LNCaP clone FGC (cell line): ENCODE data around the gene RNF225.
A peak's percentile ranks its signal among the peaks of the same experiment; 100 is the strongest.

Source experiments
- DNase-seq: peaks from one replicate; pipeline ENCODE4 v3.0.0-alpha.2; 2011; ENCODE audit warnings: low read depth
- H3K4me3 ChIP-seq: 2 replicates; pipeline ENCODE4 v1.5.1; 2011; ENCODE audit warnings: mild to moderate bottlenecking, low read depth, low read length, control low read depth
- TF ChIP-seq, protein P1 (sequence below): IDR thresholded peaks from 2 replicates; pipeline ENCODE4 v1.5.1; 2012; ENCODE audit warnings: mild to moderate bottlenecking; ENCODE audit not compliant: control insufficient read depth, insufficient read depth; ENCODE audit errors: extremely low read depth

Gene RNF225

GRCh38 chr19:58379246-58379645 is 16.2 kb upstream of the RNF225 start:
- peak overlapping the region; percentile 74 for H3K4me3 ChIP-seq
- no peak for DNase-seq
- TF ChIP-seq, protein P1, sequence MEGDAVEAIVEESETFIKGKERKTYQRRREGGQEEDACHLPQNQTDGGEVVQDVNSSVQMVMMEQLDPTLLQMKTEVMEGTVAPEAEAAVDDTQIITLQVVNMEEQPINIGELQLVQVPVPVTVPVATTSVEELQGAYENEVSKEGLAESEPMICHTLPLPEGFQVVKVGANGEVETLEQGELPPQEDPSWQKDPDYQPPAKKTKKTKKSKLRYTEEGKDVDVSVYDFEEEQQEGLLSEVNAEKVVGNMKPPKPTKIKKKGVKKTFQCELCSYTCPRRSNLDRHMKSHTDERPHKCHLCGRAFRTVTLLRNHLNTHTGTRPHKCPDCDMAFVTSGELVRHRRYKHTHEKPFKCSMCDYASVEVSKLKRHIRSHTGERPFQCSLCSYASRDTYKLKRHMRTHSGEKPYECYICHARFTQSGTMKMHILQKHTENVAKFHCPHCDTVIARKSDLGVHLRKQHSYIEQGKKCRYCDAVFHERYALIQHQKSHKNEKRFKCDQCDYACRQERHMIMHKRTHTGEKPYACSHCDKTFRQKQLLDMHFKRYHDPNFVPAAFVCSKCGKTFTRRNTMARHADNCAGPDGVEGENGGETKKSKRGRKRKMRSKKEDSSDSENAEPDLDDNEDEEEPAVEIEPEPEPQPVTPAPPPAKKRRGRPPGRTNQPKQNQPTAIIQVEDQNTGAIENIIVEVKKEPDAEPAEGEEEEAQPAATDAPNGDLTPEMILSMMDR = no peak

- TF ChIP-seq, protein P1 = no peak
- no peak for DNase-seq
- peak overlapping the region; percentile 74 for H3K4me3 ChIP-seq
Measured at GRCh38 chr19:58380037-58380661, 15.3 kb upstream of the RNF225 start.

- H3K4me3 ChIP-seq = peak within 1 kb of the TSS; percentile 74
- TF ChIP-seq, protein P1 = no peak
- peak; percentile 100 for DNase-seq
Measured at GRCh38 chr19:58380662-58381459, 14.6 kb upstream of the RNF225 start, which contains the start of gene ZNF837. TSS of gene ZNF837 (minus strand) at chr19:58381030. CDS start at chr19:58369332, 11,698 bp downstream.

DNA sequence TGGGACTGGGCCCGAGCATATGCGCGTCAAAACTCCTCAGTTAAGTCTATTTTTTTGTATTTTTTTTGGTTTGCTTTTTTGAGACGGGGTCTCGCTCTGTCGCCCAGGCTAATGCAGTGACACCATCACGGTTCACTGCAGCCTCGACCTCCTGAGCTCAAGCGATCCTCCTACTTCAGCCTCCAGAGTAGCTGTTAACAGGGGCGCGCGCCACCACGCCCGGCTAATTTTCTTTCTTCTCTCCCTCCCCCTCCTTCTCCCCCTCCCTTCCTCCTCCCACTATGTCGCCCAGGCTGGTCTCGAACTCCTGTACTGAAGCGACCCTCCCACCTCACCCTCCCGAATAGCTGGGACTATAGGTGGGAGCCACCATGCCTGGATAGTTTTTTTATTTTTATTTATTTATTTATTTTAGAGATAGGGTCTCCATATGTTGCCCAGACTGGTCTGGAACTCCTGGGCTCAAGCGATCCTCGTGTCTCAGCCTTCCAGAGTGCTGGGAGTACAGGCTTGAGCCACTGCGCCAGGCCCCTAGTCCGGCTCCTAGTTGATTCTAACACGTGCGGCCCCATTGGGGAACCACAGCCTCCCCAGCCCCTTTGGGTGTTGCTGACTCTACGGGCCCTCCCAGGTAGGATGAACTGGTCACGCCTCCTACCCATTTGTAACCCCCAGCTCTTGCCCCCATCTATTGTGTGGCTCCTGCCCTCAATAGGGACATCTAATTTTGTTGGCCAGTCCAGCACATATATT is 13.8 kb upstream of the RNF225 start:
- peak overlapping the region; percentile 74 for H3K4me3 ChIP-seq
- TF ChIP-seq, protein P1 = no peak
- no peak for DNase-seq

DNA sequence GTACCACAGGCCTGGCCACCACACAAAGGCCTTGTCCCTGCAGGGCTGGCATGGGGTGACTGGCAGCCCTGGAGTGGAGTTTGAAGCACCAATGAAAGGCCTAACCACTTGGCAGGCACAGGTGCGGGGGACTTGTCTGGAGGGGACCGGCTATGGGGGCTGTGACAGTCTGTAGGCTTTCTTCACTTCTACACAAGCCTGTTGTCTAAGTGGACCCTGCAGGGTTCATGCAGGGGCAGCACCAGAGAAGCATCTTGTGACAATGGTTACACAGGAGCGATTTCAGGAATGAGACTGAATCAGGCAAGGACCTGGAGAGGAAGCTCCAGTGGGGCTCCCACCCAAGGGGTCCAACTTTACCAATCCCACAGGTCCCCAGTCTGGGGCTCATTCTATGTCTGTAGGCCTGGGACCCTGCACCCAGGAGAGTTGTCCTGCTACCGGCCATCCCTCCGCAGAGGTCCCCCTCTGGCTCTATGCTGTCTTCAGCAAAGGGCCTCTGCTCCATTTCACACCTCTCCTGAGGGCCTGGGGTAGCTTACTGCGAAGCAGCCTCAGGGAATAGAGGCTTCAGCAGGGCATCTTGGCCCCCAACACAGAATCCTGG is 12.4 kb upstream of the RNF225 start:
- TF ChIP-seq, protein P1 = no peak
- no peak overlapping the region for H3K4me3 ChIP-seq
- no peak for DNase-seq

DNA sequence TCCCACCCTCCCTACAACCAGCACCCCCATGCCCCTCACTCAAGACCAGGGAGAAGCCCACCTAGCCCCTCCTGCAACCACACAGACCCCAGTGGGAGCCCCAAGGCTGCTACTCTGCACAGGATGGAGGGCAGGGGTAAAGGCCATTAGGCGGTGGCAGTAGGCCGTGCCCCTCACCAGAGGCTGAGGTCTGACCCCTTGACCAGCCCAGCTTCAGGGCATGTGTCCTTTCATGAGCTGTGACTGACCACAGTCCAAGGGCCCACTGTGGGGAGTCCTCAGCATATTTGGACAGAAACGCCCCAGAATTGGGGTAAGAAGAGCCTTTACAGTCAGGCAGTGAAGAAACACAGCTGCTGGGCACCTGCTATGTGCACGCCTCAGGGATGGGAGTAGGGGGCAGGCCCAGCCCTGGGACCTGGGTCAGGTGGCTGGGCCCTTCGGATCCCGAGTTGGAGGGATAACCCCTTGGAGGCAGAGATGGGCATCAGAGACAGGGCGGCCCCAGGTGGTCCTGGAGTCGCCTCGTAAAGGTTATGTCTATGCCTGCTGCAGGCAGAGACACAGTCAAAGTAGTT is 10.1 kb upstream of the RNF225 start:
- DNase-seq = no peak
- peak overlapping the region; percentile 76 for H3K4me3 ChIP-seq
- TF ChIP-seq, protein P1 = no peak
